H1 (cell line): ENCODE data around the gene MYDGF. TPM values are rescaled to one million over a fixed set of nuclear protein-coding genes. Genes with fewer than 3 reads are reported as not detected.

Source experiments
- CTCF ChIA-PET: fragments of 300-600 bp; sonication (Branson Sonifier 250); formaldehyde crosslinking; loops from one replicate; lab custom pipeline; 2021; ENCODE audit not compliant: partially characterized antibody; lab: Charles Lee
- POLR2A ChIA-PET: fragments of 300-600 bp; sonication (Branson Sonifier 250); formaldehyde crosslinking; loops from one replicate; lab custom pipeline; 2021; ENCODE audit warnings: inconsistent platforms; ENCODE audit not compliant: partially characterized antibody; lab: Charles Lee
- DNase-seq, 2 experiments: peaks; one replicate each; pipeline versions ENCODE4 v3.0.0 to v3.0.0-alpha.2; 2010 to 2022; ENCODE audit warnings: low spot score in 2 of 2, low read depth in 1 of 2, mixed read lengths in 1 of 2
- FAIRE-seq: peaks from 2 replicates; lab custom pipeline; 2011; peaks lifted over from hg19 to GRCh38; lab: Jason Lieb, UNC
- H2AFZ ChIP-seq: 2 replicates; pipeline ENCODE4 v1.8.1; 2012; ENCODE audit warnings: low read length, inconsistent platforms
- H2AK5ac ChIP-seq: 2 replicates; pipeline ENCODE4 v1.6.1; 2013; ENCODE audit warnings: low read depth, low read length
- H2BK120ac ChIP-seq: replicated peaks from 2 replicates; pipeline ENCODE3; 2013; ENCODE audit warnings: low read depth, low read length, inconsistent platforms
- H2BK12ac ChIP-seq: 2 replicates; pipeline ENCODE4 v1.6.1; 2013; ENCODE audit warnings: low read depth, low read length
- H2BK15ac ChIP-seq: 2 replicates; pipeline ENCODE4 v1.6.1; 2013; ENCODE audit warnings: low read length
- H2BK20ac ChIP-seq: 2 replicates; pipeline ENCODE4 v1.6.1; 2013; ENCODE audit warnings: low read length
- H2BK5ac ChIP-seq: 2 replicates; pipeline ENCODE4 v1.6.1; 2013; ENCODE audit warnings: low read depth, low read length
- H3K14ac ChIP-seq: 2 replicates; pipeline ENCODE4 v1.6.1; 2013; ENCODE audit warnings: inconsistent platforms; ENCODE audit not compliant: insufficient read length
- H3K18ac ChIP-seq: 2 replicates; pipeline ENCODE4 v1.6.1; 2013; ENCODE audit warnings: low read length; ENCODE audit errors: extremely low read depth
- H3K23ac ChIP-seq: 2 replicates; pipeline ENCODE4 v1.6.1; 2013; ENCODE audit warnings: inconsistent platforms; ENCODE audit not compliant: insufficient read length
- H3K23me2 ChIP-seq: 2 replicates; pipeline ENCODE4 v1.6.1; 2013; ENCODE audit warnings: low read depth, low read length
- H3K27ac ChIP-seq: 2 replicates; pipeline ENCODE4 v1.6.1; 2011; ENCODE audit warnings: low read depth, low read length, inconsistent platforms
- H3K27me3 ChIP-seq, 4 experiments: replicated peaks in 1 of 4; 1 replicate in 1 of 4; 2 replicates in 3 of 4; pipeline versions ENCODE4 v1.6.1 to v1.8.1; 2011 to 2013; ENCODE audit warnings: low read length in 3 of 4, mild to moderate bottlenecking in 3 of 4, inconsistent platforms in 2 of 4, mixed read lengths in 2 of 4, moderate library complexity in 1 of 4; ENCODE audit not compliant: control insufficient read depth in 3 of 4, insufficient read depth in 3 of 4; ENCODE audit errors: extremely low read depth in 1 of 4
- H3K36me3 ChIP-seq, 4 experiments: 2 replicates each; pipeline versions ENCODE4 v1.6.1 to v1.8.1; 2011 to 2013; ENCODE audit warnings: mild to moderate bottlenecking in 4 of 4, low read length in 3 of 4, moderate library complexity in 2 of 4, control low read depth in 1 of 4, inconsistent platforms in 1 of 4; ENCODE audit not compliant: insufficient read depth in 4 of 4, control insufficient read depth in 2 of 4
- H3K4ac ChIP-seq: replicated peaks from 2 replicates; pipeline ENCODE3; 2013; ENCODE audit warnings: low read length, low read depth, mixed read lengths, inconsistent platforms; ENCODE audit not compliant: insufficient read length
- H3K4me1 ChIP-seq, 4 experiments: replicated peaks in 1 of 4; 1 replicate in 1 of 4; 2 replicates in 3 of 4; pipeline versions ENCODE4 v1.6.1 to v1.8.1; 2011 to 2013; ENCODE audit warnings: low read length in 3 of 4, inconsistent platforms in 2 of 4, mixed read lengths in 1 of 4; ENCODE audit not compliant: insufficient read depth in 4 of 4, control insufficient read depth in 3 of 4
- H3K4me2 ChIP-seq, 2 experiments: 2 replicates each; pipeline versions ENCODE4 v1.6.1 to v1.8.1; 2011 to 2013; ENCODE audit warnings: low read depth in 2 of 2, low read length in 2 of 2, control low read depth in 1 of 2, inconsistent platforms in 1 of 2, mild to moderate bottlenecking in 1 of 2; ENCODE audit not compliant: insufficient read depth in 1 of 2
- H3K4me3 ChIP-seq, 4 experiments: fragments of 200-600, 300-600 bp in 1 of 4; sonication (generic), shearing (Covaris generic), sonication (Bioruptor Twin) in 1 of 4; 2 replicates each; pipeline versions ENCODE4 v1.5.1 to v1.8.1; 2011 to 2016; ENCODE audit warnings: low read length in 4 of 4, low read depth in 3 of 4, control low read depth in 2 of 4, inconsistent platforms in 2 of 4, mild to moderate bottlenecking in 2 of 4, mixed read lengths in 1 of 4, moderate library complexity in 1 of 4; ENCODE audit not compliant: insufficient read depth in 2 of 4; ENCODE audit errors: extremely low read depth in 1 of 4
- H3K56ac ChIP-seq: replicated peaks from 2 replicates; pipeline ENCODE3; 2013; ENCODE audit warnings: low read depth, mild to moderate bottlenecking, mixed read lengths, low read length, inconsistent platforms; ENCODE audit not compliant: insufficient read length
- H3K79me1 ChIP-seq: 2 replicates; pipeline ENCODE4 v1.6.1; 2013; ENCODE audit warnings: low read depth, low read length, control low read depth
- H3K79me2 ChIP-seq, 2 experiments: 2 replicates each; pipeline versions ENCODE4 v1.6.1 to v1.8.1; 2012 to 2013; ENCODE audit warnings: low read length in 2 of 2, mild to moderate bottlenecking in 2 of 2, inconsistent platforms in 1 of 2; ENCODE audit not compliant: insufficient read depth in 2 of 2, control insufficient read depth in 1 of 2
- H3K9ac ChIP-seq, 4 experiments: replicated peaks in 1 of 4; 1 replicate in 1 of 4; 2 replicates in 3 of 4; pipeline versions ENCODE4 v1.6.1 to v1.8.1; 2011 to 2013; ENCODE audit warnings: low read depth in 3 of 4, low read length in 3 of 4, control low read depth in 2 of 4, mild to moderate bottlenecking in 2 of 4, moderate library complexity in 2 of 4, inconsistent platforms in 1 of 4; ENCODE audit errors: extremely low read depth in 1 of 4
- H3K9me3 ChIP-seq, 2 experiments: 2 replicates each; pipeline versions ENCODE4 v1.6.1 to v1.8.1; 2012 to 2013; ENCODE audit warnings: mild to moderate bottlenecking in 2 of 2, moderate library complexity in 2 of 2, control low read depth in 1 of 2, inconsistent platforms in 1 of 2, low read depth in 1 of 2, low read length in 1 of 2, mixed read lengths in 1 of 2; ENCODE audit not compliant: insufficient read depth in 2 of 2
- H4K20me1 ChIP-seq, 2 experiments: replicated peaks in 1 of 2; 2 replicates each; pipeline versions ENCODE3 to v1.8.1; 2011 to 2013; ENCODE audit warnings: inconsistent platforms in 2 of 2, low read length in 2 of 2, mild to moderate bottlenecking in 1 of 2; ENCODE audit not compliant: insufficient read depth in 2 of 2, control insufficient read depth in 1 of 2
- H4K5ac ChIP-seq: 2 replicates; pipeline ENCODE4 v1.6.1; 2013; ENCODE audit warnings: low read length, low read depth, mixed read lengths, inconsistent platforms; ENCODE audit not compliant: insufficient read length
- H4K8ac ChIP-seq: 2 replicates; pipeline ENCODE4 v1.8.0; 2013; ENCODE audit warnings: mild to moderate bottlenecking, moderate library complexity, low read length, inconsistent platforms; ENCODE audit not compliant: insufficient read depth; ENCODE audit errors: extremely low read depth
- H4K91ac ChIP-seq: replicated peaks from 2 replicates; pipeline ENCODE3; 2013; ENCODE audit warnings: low read length, mixed read lengths, inconsistent platforms; ENCODE audit not compliant: insufficient read length
- ATF2 ChIP-seq: IDR thresholded peaks from 2 replicates; pipeline ENCODE4 v1.6.1; 2012; ENCODE audit warnings: low read length, inconsistent platforms
- CBX8 ChIP-seq: fragments of 300-800, 300-1000 bp; sonication (generic); IDR thresholded peaks from 2 replicates; pipeline ENCODE4 v1.7.1; 2016; ENCODE audit warnings: low read depth, low read length, borderline replicate concordance
- GABPA ChIP-seq: IDR thresholded peaks from 2 replicates; pipeline ENCODE4 v1.6.1; 2011; ENCODE audit warnings: mild to moderate bottlenecking, low read length, moderate library complexity, borderline replicate concordance; ENCODE audit not compliant: insufficient read depth
- HDAC6 ChIP-seq: IDR thresholded peaks from one replicate; pipeline ENCODE4 v1.7.1; 2012; ENCODE audit warnings: low read depth, mild to moderate bottlenecking, inconsistent platforms, low read length, moderate library complexity
- JUND ChIP-seq: IDR thresholded peaks from 2 replicates; pipeline ENCODE4 v1.6.1; 2011; ENCODE audit warnings: mild to moderate bottlenecking, improper control_type of control experiment, low read length
- RXRA ChIP-seq: IDR thresholded peaks from 2 replicates; pipeline ENCODE4 v1.6.1; 2011; ENCODE audit warnings: low read depth, mild to moderate bottlenecking, low read length, moderate library complexity; ENCODE audit not compliant: insufficient read depth
- SAP30 ChIP-seq: fragments of 300-600 bp; sonication (generic); IDR thresholded peaks from 2 replicates; pipeline ENCODE4 v1.7.1; 2012; ENCODE audit warnings: low read length, moderate library complexity, mild to moderate bottlenecking, inconsistent platforms; ENCODE audit not compliant: insufficient read depth, insufficient replicate concordance
- SIRT6 ChIP-seq: IDR thresholded peaks from one replicate; pipeline ENCODE4 v1.7.1; 2012; ENCODE audit warnings: low read length, inconsistent platforms
- SP2 ChIP-seq: IDR thresholded peaks from 2 replicates; pipeline ENCODE4 v1.6.1; 2012; ENCODE audit warnings: mild to moderate bottlenecking, low read length, inconsistent platforms
- TAF1 ChIP-seq: IDR thresholded peaks from 2 replicates; pipeline ENCODE4 v1.6.1; 2011; ENCODE audit warnings: mild to moderate bottlenecking, low read depth, low read length
- TCF12 ChIP-seq: IDR thresholded peaks from 2 replicates; pipeline ENCODE4 v1.6.1; 2011; ENCODE audit warnings: low read depth, mild to moderate bottlenecking, low read length
- YY1 ChIP-seq: IDR thresholded peaks from 2 replicates; pipeline ENCODE4 v1.6.1; 2011; ENCODE audit warnings: low read depth, mild to moderate bottlenecking, low read length
- WGBS, 2 experiments: shearing (Covaris generic) in 1 of 2; methylation state at CpG; one replicate each; pipeline versions ENCODE4 v1.1.6 to v1.1.7; 2013 to 2015; ENCODE audit warnings: low lambda C conversion rate in 2 of 2, mixed read lengths in 2 of 2, inconsistent platforms in 1 of 2, low coverage in 1 of 2, missing lambda C conversion rate in 1 of 2; ENCODE audit not compliant: insufficient replicate concordance in 2 of 2, insufficient coverage in 1 of 2, insufficient read length in 1 of 2; ENCODE audit errors: extremely low coverage in 1 of 2, missing lambda C conversion rate in 1 of 2; 5-methylcytosine and 5-hydroxymethylcytosine counted together
- polyA plus RNA-seq, 7 experiments: library from polyadenylated mRNA; depleted of rRNA in 3 of 7; stranded (reverse) in 5 of 7; unstranded in 2 of 7; fragments of >200 nt in 5 of 7; fragments of 200-250 nt in 2 of 7; gene quantifications; 1 replicate in 5 of 7; 2 replicates in 1 of 7; 4 replicates in 1 of 7; pipeline versions ENCODE4 v1.2.1 to v1.2.3, GENCODE V29; 2011 to 2013; ENCODE audit warnings: missing spikeins in 2 of 7, mixed read lengths in 2 of 7
- total RNA-seq: library from RNA; stranded (reverse); fragmentation: NEBNext Ultra II Directional; extraction: Animal tissue kit (Norgen Biotek cat#: 25700); gene quantifications from 2 replicates; pipeline ENCODE4 v1.2.1, GENCODE V29; 2021
- TF ChIP-seq, protein P1 (sequence below): IDR thresholded peaks from 2 replicates; pipeline ENCODE4 v1.6.1; 2011; ENCODE audit warnings: low read depth, mild to moderate bottlenecking, low read length; ENCODE audit not compliant: insufficient read depth

MYDGF gene
- total and polyA plus RNA-seq, 2 of the 8 experiments (the other 6 are each of a cell fraction or from before 2014, with no cell fraction given), result 40.6 to 51.1 TPM

- Histone ChIP-seq H3K9me3 (no peaks in the 10 kb centered on the region), H2BK5ac (no peak overlapping the region), H4K5ac (no peak overlapping the region), H4K91ac (no peak overlapping the region), H3K4ac (no peak overlapping the region), H2BK20ac (no peak overlapping the region), H2BK15ac (no peak overlapping the region), H3K79me2 (no peaks in the 10 kb centered on the region), H3K9ac (no peak overlapping the region), H3K27me3 (no peaks in the 10 kb centered on the region), H3K14ac (no peak overlapping the region), H3K18ac (no peak overlapping the region), H3K4me1 (no peaks in the 10 kb centered on the region), H3K23ac (no peak overlapping the region), H3K4me3 (no peak overlapping the region), H3K27ac (no peak overlapping the region), H2AFZ (no peak overlapping the region), H2AK5ac (no peak overlapping the region), H3K79me1 (no peaks in the 10 kb centered on the region), H2BK12ac (no peak overlapping the region), H3K4me2 (no peak overlapping the region), H4K8ac (no peak overlapping the region), H3K36me3 (peaks cover 8 to 49% (median 39%) of the 10 kb centered on the region in 4 experiments; a peak in 7 of 8 replicates), H3K23me2 (no peaks in the 10 kb centered on the region), H2BK120ac (no peak overlapping the region), H4K20me1 (peaks cover 8 to 13% of the 10 kb centered on the region in 2 experiments), H3K56ac (no peak overlapping the region)
- FAIRE-seq, result no peak
- CTCF ChIA-PET, result no interaction called here
- 96% methylated on average over 27 of the region's 27 CpGs; no CpG with 5 or more reads in 1 of the 2 experiments for WGBS, 2 experiments
- POLR2A ChIA-PET, result interaction anchor here (0.7 kb wide), 1 partner anchor 34 kb away, joined by 3 read pairs; no protein-coding TSS in a partner anchor
- no peak for DNase-seq
- TF ChIP-seq SAP30 (no peak), SP2 (no peak), HDAC6 (no peak), RXRA (no peak), SIRT6 (no peak), JUND (no peak), GABPA (no peak), YY1 (no peak), TCF12 (no peak), TAF1 (no peak), CBX8 (no peak), ATF2 (no peak)
- TF ChIP-seq, protein P1, sequence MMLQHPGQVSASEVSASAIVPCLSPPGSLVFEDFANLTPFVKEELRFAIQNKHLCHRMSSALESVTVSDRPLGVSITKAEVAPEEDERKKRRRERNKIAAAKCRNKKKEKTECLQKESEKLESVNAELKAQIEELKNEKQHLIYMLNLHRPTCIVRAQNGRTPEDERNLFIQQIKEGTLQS, result no peak
Measured at GRCh38 chr19:4714016-4714415, 43.9 kb upstream of the MYDGF start.
